ENCODE measurements around the gene SRP19.
"Not testable (repeated sequence)": the region's sequence is repeated elsewhere in the genome, so short reads cannot be mapped to it uniquely, and the experiment has no call there.

The SRP19 gene

GRCh38 chr5:112876362-112876761 lies 15.3 kb downstream of the SRP19 start:
- DNase-seq = no peak

GRCh38 chr5:112878101-112878500 lies 17.0 kb downstream of the SRP19 start:
- DNase-seq = no peak

DNA sequence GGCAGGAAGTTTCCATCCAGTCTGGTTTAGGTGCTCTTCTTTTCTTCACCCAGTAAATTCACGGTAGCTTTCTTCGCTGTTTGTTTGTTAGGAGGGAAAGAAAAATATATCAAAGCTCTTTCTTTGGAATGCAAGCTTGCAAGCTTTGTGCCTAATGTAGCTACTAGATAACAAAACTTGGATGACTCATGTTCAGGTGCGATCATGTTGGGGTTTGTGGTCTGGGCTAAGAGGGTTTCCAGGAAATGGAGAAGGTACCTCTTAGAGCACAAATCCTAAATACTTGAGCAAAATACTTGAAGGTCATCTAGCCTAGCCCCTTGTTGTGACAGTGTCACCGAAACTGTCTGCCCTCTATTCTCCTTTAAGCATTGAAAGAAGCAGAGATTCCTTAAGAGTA lies 17.7 kb downstream of the SRP19 start:
- DNase-seq = peak; percentile 92

- DNase-seq = no peak
Measured at GRCh38 chr5:112880219-112880964, 19.3 kb downstream of the SRP19 start.

DNA sequence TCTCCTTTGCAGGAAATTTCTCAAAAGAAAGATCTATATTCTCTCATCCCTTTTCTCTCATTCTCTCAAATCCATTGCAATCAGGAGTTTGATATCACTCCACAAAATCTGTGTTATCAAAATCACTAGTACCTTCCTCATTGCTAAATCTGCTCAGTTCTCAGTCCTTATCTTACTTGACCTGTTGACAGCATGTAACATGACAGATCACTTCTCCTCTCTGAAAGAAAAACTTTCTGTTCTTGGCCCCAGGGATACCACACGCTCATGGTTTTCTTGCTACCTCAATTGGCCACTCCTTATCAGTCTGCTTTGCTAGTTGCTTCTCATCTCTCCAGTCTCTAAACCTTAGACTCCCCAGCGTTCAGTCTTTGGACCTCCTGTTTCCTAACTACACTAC lies 22.1 kb downstream of the SRP19 start:
- DNase-seq = no peak

DNA sequence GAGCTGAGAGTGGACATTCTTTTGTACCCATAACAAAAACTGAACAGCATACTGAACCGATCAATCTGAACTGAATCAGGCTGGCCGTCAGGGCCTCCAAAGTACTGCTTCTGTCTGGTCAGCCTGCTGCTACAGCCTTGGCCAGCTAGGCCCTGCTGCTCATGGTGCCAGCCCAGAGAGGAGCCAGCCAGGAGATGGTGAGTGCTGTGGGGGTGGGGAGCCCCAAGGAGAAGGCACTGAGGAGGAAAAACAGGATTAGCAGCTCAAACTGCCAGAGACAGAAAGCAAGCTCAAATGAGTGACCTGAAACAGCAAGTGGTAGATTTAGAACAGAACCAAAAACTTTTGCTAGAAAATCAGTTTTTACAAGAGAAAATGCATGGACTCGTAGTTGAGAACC lies 23.9 kb downstream of the SRP19 start:
- no peak for DNase-seq

DNA sequence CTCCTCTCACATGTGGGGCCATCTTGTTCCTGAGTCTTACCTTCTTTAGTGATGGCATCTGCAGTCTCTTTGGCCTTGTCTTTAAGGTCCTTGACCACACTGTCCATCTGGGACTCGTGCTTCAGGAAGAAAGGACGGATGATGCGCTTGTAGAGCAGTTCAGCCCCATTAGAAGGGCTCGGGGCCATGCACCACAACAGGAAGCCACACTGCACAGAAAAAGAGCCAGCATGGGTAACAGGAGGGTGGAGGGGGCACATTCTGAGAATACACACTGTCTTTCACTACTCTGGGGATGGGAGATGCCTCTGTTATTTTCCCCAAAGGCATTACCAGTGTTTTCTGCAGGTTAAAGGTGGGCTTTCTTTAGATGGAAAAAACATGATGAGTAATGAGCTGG lies 25.9 kb downstream of the SRP19 start:
- no peak for DNase-seq

- not testable (repeated sequence) for DNase-seq
Measured at GRCh38 chr5:112892066-112892465, 31.0 kb downstream of the SRP19 start.

DNA sequence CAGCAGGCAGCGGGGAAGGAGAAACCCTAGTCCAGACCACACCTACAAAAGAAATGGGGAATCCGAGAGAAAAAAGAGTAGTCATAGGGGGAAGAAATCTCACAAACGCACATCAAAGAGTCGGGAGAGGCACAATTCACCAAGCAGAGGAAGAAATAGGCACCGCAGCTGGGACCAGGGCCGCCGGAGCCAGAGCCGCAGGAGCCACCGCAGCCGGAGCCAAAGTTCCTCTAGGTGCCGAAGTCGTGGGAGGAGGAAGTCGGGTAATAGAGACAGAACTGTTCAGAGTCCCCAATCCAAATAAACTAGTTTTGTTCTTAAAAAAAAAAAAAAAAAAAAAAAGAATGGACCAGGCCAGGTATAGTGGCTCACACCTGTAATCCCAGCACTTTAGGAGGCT lies 31.7 kb downstream of the SRP19 start:
- no peak for DNase-seq

DNA sequence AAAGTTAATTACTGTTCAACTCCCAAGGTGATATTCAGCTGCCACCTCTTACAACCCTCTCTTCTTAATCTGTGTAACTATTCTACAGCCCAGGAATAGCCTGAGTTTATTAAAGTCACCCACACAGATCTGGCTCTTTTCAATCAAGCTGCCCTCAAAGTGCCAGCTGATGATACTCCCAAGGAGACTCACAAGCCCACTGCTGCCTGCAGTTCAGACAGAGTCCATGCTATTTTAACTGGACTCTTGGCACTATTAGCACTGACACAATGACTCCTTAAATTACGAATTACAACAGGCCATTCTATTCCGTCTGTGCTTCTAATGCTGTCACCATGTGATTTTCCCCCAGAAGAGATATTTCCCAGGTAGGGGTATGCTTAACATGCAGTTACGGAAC lies 34.6 kb downstream of the SRP19 start:
- no peak for DNase-seq

- DNase-seq = no peak
Measured at GRCh38 chr5:112902561-112902960, 41.5 kb downstream of the SRP19 start.

- not testable (repeated sequence) for DNase-seq
Measured at GRCh38 chr5:112904996-112905395, 43.9 kb downstream of the SRP19 start.

DNA sequence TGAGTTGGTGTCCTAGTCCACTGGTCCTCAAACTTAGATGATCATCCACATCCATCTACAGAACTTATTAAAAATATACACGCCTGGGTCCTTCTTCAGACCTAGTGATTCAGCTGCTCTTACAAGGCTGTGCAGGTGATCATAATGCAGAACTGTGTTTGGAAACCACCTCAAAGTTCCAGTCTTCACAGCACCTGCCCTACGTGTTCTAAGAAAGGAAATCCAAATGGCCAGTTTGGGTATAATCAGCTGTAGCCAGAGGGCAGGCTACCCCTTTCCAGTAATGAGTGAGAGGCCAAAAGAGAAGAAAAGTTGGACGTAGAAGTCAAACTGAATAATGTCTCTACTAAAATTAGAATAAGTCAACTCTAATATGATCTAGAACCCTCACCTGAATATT lies 45.5 kb downstream of the SRP19 start:
- no peak for DNase-seq

DNA sequence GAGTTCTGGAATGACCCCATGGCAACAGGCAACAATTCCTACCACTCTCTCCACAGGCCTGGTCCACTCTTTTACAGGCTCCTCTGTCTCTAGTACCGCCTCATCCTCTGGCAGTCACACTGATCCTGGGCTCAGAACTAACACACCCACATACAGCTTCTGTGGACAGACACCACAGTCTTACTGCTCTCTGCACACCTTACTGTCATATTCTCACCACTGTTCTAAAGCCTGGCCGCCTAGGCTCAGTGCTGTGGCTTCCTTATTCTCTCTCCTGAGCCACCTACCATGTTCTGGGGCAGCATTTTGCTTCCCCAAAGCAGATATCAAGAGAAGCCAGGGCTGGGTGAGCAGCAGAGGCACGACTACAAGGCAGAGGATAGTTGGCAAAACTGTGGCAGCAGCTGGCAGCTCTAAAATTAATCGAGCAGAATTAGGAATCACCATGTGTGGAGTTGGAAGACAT lies 46.1 kb downstream of the SRP19 start:
- no peak for DNase-seq

- DNase-seq = no peak
Measured at GRCh38 chr5:112908854-112909253, 47.8 kb downstream of the SRP19 start.

DNA sequence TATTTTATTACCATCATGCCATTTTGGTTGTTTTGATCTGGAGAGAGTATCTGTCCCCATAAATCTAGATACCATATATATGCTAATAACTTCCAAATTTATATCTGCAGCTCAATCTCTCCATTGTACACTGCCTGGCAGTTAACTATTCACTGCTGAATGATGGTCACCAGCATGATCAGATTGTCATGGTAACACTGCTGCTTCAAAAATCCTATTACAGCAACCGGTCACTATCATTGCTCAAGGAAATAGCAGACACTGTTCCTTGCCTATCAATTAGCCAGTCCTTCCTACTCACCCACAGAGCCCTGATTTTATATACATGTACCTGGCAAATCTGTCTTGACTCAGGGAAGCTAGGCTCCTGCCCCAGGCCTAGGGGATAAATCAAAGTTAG lies 49.4 kb downstream of the SRP19 start:
- DNase-seq = no peak

- DNase-seq = no peak
Measured at GRCh38 chr5:112914584-112914983, 53.5 kb downstream of the SRP19 start.

- no peak for DNase-seq
Measured at GRCh38 chr5:112915831-112916230, 54.7 kb downstream of the SRP19 start.

DNA sequence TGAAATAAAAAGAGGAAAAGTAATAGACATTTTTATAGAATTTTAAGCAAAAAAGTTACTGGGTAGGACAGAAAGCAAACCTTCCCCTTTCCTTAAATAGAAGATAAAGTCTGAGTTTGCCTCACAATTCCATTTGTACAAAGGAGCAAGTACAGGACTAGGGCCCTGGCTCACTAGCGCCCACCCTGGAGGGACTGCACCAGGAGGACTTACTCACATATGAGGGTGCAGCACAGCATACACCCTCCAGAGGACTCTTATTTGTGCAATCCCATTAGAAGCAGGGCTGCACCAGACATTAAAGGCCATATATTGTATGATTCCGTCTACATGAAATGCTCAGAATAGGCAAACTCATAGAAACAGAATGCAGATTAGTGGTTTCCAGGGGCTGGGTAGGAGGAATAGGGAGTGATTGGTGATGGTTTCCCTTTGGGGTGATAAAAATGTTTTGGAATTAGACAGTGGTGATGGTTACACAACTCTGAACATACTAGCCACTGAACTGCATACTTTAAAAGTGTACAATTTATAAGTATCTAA lies 56.4 kb downstream of the SRP19 start:
- peak; percentile 26 for DNase-seq

- no peak for DNase-seq
Measured at GRCh38 chr5:112918136-112918535, 57.0 kb downstream of the SRP19 start.

DNA sequence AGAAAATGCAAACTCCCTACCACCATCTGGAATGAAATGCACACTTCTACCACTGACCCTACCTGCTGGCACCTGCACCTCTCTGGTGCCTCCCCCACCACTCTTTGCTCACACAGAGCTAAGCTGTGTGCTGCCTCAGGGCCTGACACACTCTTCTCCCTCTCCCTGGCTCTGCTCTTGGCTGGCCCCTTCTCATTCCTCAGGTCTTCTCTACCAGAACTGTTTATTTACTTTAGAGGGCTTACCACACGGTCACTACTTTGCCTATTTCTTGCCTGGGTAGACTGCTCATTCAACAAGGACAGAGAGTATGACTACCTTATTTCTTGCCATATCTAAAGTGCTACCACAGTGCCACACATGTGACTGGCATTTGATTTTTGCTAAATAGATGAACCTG lies 57.6 kb downstream of the SRP19 start:
- no peak for DNase-seq

Measured in RPMI8226 (cell line).